ENCODE measurements around the gene UXS1. TPM values are rescaled to one million over a fixed set of nuclear protein-coding genes. Genes with fewer than 3 reads are reported as not detected.

UXS1 gene
- polyA plus RNA-seq, 1 of the 3 experiments (the other 2 are of a cell fraction): 55.9 TPM

DNA sequence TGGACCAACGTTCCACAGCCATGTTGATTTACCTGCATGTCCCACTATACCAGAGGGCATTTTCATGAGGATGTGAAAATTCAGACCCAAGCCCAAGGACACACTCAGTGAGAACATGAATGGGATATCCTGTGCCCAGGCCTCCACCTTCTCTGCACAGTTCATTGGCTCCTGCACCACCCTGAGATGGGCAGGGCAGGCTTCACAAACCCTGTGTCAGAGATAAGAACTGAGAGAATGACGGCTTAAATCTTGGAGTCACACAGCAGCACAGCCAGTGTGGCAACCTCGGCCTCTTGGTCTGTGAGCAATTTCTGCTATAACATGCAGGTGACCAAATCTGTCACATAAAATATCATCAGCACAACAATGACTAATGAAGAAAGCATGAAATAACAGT is 71.9 kb downstream of the UXS1 start:
- TF ChIP-seq RCOR1 (IDR thresholded peaks at IDR 0.05; ENCODE audit: low read length): no peak
- TF ChIP-seq MEF2A (IDR thresholded peaks at IDR 0.05; ENCODE audit: borderline replicate concordance, low read depth): no peak
- TF ChIP-seq, protein P1, sequence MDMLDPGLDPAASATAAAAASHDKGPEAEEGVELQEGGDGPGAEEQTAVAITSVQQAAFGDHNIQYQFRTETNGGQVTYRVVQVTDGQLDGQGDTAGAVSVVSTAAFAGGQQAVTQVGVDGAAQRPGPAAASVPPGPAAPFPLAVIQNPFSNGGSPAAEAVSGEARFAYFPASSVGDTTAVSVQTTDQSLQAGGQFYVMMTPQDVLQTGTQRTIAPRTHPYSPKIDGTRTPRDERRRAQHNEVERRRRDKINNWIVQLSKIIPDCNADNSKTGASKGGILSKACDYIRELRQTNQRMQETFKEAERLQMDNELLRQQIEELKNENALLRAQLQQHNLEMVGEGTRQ (IDR thresholded peaks at IDR 0.05; ENCODE audit: borderline replicate concordance, low read depth, low read length): no peak
- TF ChIP-seq JUND (IDR thresholded peaks at IDR 0.05): no peak
- TF ChIP-seq EZH2phosphoT487 (IDR thresholded peaks at IDR 0.05; ENCODE audit: borderline replicate concordance, low read depth): no peak
- no peak for TF ChIP-seq SMC3 (IDR thresholded peaks at IDR 0.05; ENCODE audit: low read depth, low read length)
- no peak for TF ChIP-seq RFX5 (IDR thresholded peaks at IDR 0.05; ENCODE audit: low read length)
- TF ChIP-seq MAX (IDR thresholded peaks at IDR 0.05; ENCODE audit: low read depth): no peak
- TF ChIP-seq MXI1 (IDR thresholded peaks at IDR 0.05; ENCODE audit: low read depth, low read length): no peak
- TF ChIP-seq GATA2 (CRISPR knock-in tag; IDR thresholded peaks at IDR 0.05): no peak
- TF ChIP-seq RAD21 (IDR thresholded peaks at IDR 0.05; ENCODE audit: low read length): no peak
- TF ChIP-seq ELF1 (IDR thresholded peaks at IDR 0.05): no peak
- TF ChIP-seq GABPA (IDR thresholded peaks at IDR 0.05; ENCODE audit: low read depth): no peak
- no peak for TF ChIP-seq CHD2 (IDR thresholded peaks at IDR 0.05; ENCODE audit: low read length, partially characterized antibody)
- no peak for TF ChIP-seq REST (IDR thresholded peaks at IDR 0.05; ENCODE audit: low read depth, low read length)
- no peak for TF ChIP-seq FOSL2 (IDR thresholded peaks at IDR 0.05; ENCODE audit: borderline replicate concordance, low read depth)
- no peak overlapping the region for H3K4me3 ChIP-seq (ENCODE audit: low read depth in 2 of 2, low read length in 1 of 2)
- H3K36me3 ChIP-seq (replicated peaks in 1 of 2; ENCODE audit: control insufficient read depth in 1 of 2, insufficient read depth in 2 of 2, low read length in 1 of 2): peaks cover 5 to 30% of the 10 kb centered on the region in 2 experiments
- H3K27me3 ChIP-seq (ENCODE audit: insufficient read depth): no peaks in the 10 kb centered on the region
- ChIA-PET CTCF (no interaction called here), POLR2A (no interaction called here)
- H3F3A ChIP-seq (replicated peaks; ENCODE audit: insufficient read depth): no peaks in the 10 kb centered on the region
- no peaks in the 10 kb centered on the region for H3K9me2 ChIP-seq
- 85% methylated on average over 3 of the region's 3 CpGs for WGBS (ENCODE audit: low lambda C conversion rate)
- H4K20me1 ChIP-seq (ENCODE audit: insufficient read depth): no peaks in the 10 kb centered on the region
- H3K9ac ChIP-seq: no peak overlapping the region
- H3K4me1 ChIP-seq (ENCODE audit: control insufficient read depth in 1 of 2, insufficient read depth in 2 of 2, low read depth in 1 of 2, low read length in 1 of 2): no peaks in the 10 kb centered on the region
- H3K79me2 ChIP-seq (ENCODE audit: insufficient read depth): no peaks in the 10 kb centered on the region
- H2AFZ ChIP-seq (ENCODE audit: low read depth): no peak overlapping the region
- DNase-seq: no peak
- no peaks in the 10 kb centered on the region for H3K9me3 ChIP-seq
- H3K4me2 ChIP-seq: no peak overlapping the region
- H3K27ac ChIP-seq (ENCODE audit: low read depth in 2 of 2, low read length in 1 of 2): no peak overlapping the region; a peak in 1 of 4 replicates
